ENCODE data around the gene CALY. TPM values are rescaled to one million over a fixed set of nuclear protein-coding genes. Genes with fewer than 3 reads are reported as not detected.
"Not testable (repeated sequence)": the region's sequence is repeated elsewhere in the genome, so short reads cannot be mapped to it uniquely, and the experiment has no call there.

The CALY gene, protein sequence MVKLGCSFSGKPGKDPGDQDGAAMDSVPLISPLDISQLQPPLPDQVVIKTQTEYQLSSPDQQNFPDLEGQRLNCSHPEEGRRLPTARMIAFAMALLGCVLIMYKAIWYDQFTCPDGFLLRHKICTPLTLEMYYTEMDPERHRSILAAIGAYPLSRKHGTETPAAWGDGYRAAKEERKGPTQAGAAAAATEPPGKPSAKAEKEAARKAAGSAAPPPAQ
- total RNA-seq: not detected
- long read RNA-seq: 0 reads

- ATAC-seq (ENCODE audit: poor library complexity) (no peak), DNase-seq (peak; percentile 53)
- intact Hi-C loops (cut with DNase I): no loop called here
Measured at GRCh38 chr10:133336577-133337369, at the start of gene CALY. TSS of gene CALY (minus strand) at chr10:133336896. CDS start at chr10:133328989, 7,907 bp downstream.

GRCh38 chr10:133385214-133385613 lies 48.5 kb upstream of the CALY start:
- DNase-seq (no peak), ATAC-seq (ENCODE audit: poor library complexity) (no peak)
- intact Hi-C loops (cut with DNase I): no loop called here

DNA sequence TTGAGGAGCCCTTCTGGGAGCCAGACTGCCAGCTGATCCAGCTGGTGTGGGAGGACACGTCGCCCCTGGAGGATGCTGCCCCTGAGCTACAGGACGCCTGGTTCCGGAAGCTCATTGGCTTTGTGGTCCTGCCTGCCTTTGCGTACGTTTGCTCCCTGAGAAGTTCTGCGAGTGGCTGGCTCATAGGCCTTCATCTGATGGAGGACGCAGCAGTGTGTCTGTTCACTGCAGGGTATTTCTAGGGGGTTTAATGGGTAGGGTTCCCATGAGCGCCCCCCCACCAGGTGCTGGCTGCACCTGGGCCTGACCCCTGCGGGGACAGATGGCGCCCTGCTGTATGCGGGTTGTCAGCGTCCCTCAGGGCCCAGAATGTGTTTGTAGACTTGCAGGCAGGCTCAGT lies 47.4 kb upstream of the CALY start:
- intact Hi-C loops (cut with DNase I): no loop called here
- DNase-seq (no peak), ATAC-seq (ENCODE audit: poor library complexity) (no peak)

DNA sequence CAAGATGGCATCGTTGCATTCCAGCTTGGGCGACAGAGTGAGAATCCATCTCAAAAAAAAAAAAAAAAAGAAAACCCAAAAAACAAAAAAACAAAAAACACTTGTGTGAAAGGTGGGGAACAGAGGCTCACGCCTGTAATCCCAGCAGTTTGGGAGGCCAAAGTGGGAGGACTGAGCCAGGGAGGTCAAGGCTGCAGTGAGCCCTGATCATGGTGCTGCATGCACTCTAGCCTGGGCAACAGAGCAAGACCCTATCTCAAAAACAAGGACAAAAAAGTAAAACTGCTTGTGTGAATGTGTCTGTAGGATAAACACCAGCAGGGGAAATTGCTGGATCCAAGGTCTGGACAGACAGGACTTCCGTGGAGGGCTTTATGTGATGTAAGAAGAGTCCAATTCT lies 46.9 kb upstream of the CALY start:
- ATAC-seq (ENCODE audit: poor library complexity) (no peak), DNase-seq (no peak)
- intact Hi-C loops (cut with DNase I): no loop called here

GRCh38 chr10:133381036-133381435 lies 44.3 kb upstream of the CALY start:
- intact Hi-C loops (cut with DNase I): no loop called here
- ATAC-seq (ENCODE audit: poor library complexity): no peak
- DNase-seq: no peak

DNA sequence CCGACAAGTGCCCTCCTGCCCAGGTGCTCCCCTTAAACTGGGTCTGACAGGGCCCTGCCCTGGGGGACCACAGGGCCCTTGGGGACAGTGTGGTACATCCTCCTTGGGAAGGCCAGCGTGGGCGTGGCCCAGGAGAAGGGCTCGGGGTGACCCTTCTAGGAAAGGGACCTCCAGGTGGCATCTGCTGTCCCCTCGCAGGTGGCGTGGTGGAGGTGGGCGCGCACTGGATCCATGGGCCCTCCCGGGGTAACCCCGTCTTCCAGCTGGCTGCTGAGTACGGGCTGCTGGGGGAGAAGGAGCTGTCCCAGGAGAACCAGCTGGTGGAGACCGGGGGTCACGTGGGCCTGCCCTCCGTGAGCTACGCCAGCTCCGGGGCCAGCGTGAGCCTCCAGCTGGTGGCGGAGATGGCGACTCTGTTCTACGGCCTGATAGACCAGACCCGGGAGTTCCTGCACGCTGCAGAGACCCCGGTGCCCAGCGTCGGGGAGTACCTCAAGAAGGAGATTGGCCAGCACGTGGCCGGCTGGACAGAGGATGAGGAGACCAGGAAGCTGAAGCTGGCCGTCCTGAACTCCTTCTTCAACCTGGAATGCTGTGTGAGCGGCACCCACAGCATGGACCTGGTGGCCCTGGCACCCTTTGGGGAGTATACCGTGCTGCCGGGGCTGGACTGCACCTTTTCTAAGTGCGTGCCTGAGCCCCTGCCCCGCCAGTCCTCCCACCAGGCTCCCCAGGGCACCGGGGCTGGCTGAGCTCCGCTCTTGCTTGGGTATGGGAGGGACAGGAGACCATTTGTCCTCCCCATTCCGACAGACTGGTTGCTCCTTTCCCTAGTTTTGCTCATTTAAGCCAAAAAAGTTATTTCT lies 43.3 kb upstream of the CALY start:
- intact Hi-C loops (cut with DNase I): no loop called here
- peak; percentile 5 for ATAC-seq (ENCODE audit: poor library complexity)
- no peak for DNase-seq

GRCh38 chr10:133379152-133379800 lies 42.6 kb upstream of the CALY start, which contains the start of gene PAOX:
TSS of gene PAOX (plus strand) at chr10:133379262. CDS start at chr10:133379317, 55 bp downstream.
- intact Hi-C loops (cut with DNase I): no loop called here
- DNase-seq: peak; percentile 83

GRCh38 chr10:133378251-133379096 lies 41.8 kb upstream of the CALY start:
- peak; percentile 85 for DNase-seq
- peak; percentile 88 for ATAC-seq (ENCODE audit: poor library complexity)
- intact Hi-C loops (cut with DNase I): no loop called here

More at GRCh38 chr10:133379152-133379800, 42.6 kb upstream of the CALY start, which contains the start of gene PAOX:
- peak; percentile 66 for ATAC-seq (ENCODE audit: poor library complexity)

- intact Hi-C loops (cut with DNase I): no loop called here
- DNase-seq: no peak
- ATAC-seq (ENCODE audit: poor library complexity): peak; percentile 6
Measured at GRCh38 chr10:133377818-133378250, 41.1 kb upstream of the CALY start.

GRCh38 chr10:133377025-133377817 lies 40.5 kb upstream of the CALY start:
- intact Hi-C loops (cut with DNase I): no loop called here
- DNase-seq: no peak
- no peak for ATAC-seq (ENCODE audit: poor library complexity)

DNA sequence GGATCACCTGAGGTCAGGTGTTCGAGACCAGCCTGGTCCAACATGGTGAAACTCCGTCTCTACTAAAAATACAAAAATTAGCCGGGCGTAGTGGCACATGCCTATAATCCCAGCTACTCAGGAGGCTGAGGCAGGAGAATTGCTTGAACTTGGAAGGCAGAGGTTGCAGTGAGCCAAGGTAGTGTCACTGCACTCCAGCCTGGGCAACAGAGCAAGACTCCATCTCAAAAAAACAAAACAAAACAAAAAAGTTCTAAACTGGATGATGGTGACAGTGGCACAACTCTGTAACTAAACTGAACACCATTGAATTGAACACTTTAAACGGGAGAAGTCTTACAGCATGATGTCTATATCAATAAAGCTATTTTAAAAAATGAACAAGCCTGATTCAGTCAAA lies 39.5 kb upstream of the CALY start:
- DNase-seq; ATAC-seq (ENCODE audit: poor library complexity); intact Hi-C loops (cut with DNase I): not testable (repeated sequence)

- intact Hi-C loops (cut with DNase I): no loop called here
- ATAC-seq (ENCODE audit: poor library complexity) (no peak), DNase-seq (no peak)
Measured at GRCh38 chr10:133375357-133376115, 38.8 kb upstream of the CALY start.

- intact Hi-C loops (cut with DNase I): no loop called here
- peak; percentile 99 for ATAC-seq (ENCODE audit: poor library complexity)
- DNase-seq: peak; percentile 99
Measured at GRCh38 chr10:133373174-133374090, 36.7 kb upstream of the CALY start, which contains the start of gene ECHS1. TSS of gene ECHS1 (minus strand) at chr10:133373354. CDS start at chr10:133373333, 21 bp downstream.

DNA sequence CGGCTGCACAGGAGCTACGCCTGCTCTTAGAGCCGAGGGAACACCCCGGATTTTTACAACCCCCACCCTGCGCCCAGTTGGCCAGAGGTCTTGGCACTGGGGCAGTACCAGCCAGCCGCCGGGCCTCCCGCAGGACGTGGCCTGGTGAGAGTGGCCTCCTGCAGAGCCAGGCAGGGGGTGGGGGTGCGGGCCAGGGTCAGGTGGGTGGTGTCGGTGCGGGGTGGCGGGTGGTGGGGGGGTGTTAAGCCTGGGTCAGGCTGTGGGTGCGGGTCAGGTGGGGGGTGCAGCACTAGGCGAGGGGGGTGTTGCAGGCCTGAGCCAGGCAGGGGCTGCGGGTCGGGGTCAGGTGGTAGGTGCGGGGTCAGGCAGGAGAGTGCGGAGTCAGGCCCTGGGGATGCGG lies 35.8 kb upstream of the CALY start:
- ATAC-seq (ENCODE audit: poor library complexity) (peak; percentile 1), DNase-seq (no peak)
- intact Hi-C loops (cut with DNase I): no loop called here
